Stromal cell of bone marrow (primary cell): Measurements from ENCODE around the gene HHATL.

Source experiments
- DNase-seq: peaks from one replicate; pipeline ENCODE4 v3.0.0-alpha.2; 2012; ENCODE audit warnings: low read depth

HHATL gene

DNA sequence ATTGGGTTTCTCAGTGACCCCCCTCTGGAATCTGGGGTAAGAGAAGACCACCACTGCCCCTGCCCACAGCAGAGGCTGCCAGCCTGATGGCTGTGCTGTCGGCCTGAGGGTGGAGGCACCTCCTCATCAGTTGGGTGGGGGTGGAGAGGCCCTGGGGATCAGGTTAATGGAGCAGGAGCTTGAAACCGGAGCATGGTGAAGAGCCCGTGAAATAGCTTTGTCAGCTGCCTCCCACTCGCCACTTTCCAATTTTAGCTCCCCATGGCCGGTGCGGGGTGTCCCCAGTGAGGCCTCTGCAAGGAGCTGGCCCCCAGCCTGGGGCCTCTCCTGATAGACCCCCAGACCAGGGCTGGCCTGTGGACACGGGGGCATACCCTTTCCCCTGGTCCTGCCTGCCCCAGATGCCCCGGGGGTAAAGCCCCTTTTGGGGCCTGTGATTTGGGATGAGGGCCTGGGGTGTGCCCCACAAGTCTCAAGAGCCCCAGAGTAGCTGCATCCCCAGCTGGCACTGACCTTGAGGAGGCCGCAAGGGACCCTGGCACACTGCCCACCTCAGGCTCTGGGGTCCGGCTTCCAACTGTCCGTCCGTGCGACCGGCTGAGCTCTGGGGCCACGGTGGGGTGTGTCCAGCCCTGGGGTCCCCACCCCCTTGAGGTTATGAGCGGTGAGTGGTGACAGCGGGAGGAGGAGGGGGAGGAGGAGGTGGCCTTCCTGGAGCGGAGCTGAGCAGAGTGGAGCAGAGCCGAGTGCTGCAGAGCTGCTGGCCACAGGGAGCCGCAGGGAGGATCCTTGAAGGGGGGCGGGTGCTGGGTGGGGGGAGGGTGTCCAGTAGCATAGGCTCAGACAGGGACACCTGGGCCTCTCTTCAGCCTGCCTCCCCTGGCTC is at the start of gene HHATL:
Gene HHATL, minus strand, starts transcription at position 733 of the 886 bp plus-strand sequence. CDS start 1,972 bp downstream, outside the sequence.
- no peak for DNase-seq

GRCh38 chr3:42751609-42752008 is 49.0 kb upstream of the HHATL start:
- DNase-seq = no peak

GRCh38 chr3:42750834-42751233 is 48.2 kb upstream of the HHATL start:
- DNase-seq = no peak

DNA sequence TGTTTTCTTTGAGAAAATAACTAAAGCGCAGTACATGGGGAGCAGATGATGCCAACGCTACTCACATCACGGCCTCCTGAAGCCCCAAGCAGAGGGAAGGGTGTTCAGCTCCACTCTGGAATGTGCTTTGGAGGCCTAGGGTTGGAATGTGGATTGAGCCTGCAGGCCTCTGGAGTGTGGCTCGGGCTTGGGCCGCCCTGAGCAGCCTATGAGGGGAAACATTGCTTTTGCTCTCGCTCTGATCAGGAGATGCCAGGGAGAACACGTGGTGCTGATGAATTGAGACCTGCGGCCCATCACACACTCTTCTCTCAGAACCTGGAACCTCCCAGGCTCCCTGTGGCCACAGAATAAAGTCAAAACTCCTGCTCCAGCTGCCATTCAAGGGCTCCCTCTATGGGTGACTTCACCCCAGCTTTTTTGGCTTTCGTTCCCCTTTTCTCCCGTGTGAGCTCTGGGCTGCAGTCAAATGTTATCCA is 47.2 kb upstream of the HHATL start:
- DNase-seq = no peak

DNA sequence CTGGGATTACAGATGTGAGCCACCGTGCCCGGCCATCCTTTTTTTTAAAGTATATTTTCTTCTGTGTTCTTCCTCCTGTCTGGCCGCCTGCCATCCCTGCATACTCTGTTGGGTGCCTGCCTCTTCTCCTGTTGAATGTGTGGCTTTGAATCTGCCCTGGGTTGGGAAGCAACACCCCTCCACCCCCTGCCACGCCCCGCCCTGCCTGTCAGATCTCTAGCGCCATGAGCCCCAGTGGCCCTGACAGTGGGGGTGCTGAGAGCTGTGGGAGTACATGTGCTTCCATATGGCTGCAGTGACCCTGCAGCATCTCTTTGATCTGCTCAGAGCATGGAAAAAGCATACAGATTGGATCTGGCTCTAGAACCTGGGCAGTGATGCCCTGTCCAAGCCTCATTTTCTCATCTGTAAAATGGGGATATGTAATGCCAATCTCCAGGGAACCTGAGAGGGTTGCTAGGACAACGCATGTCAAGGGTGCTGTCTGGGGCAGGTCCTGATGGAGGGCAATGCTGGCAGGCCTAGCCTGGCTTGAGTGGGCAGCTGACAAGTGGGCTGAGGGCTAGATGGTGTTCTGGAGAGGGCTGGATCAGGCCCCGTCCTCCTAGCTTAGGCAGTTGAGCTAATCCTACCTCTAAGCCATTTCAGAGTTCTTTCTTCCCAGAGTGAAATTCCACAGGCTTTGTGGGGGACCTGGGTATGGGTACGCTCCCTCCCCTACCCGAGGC is 46.6 kb upstream of the HHATL start:
- no peak for DNase-seq

DNA sequence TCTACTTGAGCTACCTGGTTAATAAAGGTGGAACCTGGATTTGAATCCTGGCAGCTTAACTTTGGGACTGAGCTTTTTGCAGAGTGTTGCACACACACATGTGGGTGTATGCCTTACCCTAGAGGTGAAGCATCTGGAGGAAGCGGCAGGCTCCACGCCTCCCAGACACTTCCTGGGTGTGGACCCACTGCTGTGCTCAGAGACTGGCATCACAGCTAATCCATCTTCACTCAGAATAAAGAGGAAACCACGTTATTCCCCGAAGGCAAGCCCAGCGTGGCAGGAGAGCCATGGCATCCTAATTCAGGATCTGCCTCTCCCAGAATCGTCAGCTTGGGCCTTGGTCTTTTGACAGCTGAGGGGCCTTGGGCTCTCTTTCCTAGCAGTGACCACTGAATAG is 45.0 kb upstream of the HHATL start:
- no peak for DNase-seq

GRCh38 chr3:42746455-42747450 is 44.2 kb upstream of the HHATL start:
- DNase-seq = no peak

- DNase-seq = no peak
Observed at GRCh38 chr3:42745776-42746454, 43.3 kb upstream of the HHATL start.

- DNase-seq = no peak
Observed at GRCh38 chr3:42745291-42745745, 42.7 kb upstream of the HHATL start.

DNA sequence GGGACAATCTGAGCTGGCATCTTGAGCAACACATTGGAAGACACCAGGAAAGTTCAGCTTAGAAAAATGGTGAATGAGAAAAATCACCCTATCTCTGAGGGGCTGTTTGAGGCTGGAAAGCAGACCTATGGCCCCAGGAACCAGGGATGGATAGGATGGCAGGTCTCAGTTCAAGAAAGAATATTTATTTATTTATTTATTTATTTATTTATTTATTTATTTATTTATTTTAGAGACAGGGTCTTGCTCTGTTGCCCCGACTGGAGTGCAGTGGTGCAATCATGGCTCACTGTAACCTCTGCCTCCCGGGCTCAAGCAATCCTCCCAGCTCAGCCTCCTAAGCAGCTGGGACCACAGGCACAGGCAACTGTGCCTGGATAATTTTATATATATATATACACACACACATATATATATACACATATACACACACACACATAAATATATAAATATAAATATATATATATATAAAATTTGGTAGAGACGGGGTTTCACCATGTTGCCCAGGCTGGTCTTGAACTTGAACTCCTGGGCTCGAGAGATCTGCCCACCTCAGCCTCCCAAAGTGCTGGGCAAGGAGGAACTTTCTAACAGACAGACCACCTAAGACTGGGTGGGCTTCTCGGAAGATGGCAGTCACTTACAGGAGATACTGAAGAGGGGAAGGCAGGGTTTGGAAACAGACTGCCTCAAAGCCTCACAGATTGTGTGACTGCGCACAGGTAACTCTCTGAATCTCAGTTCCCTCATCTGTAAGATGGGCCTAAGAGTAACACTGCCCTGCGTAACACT is 40.8 kb upstream of the HHATL start:
- DNase-seq = no peak

GRCh38 chr3:42742688-42743087 is 40.1 kb upstream of the HHATL start:
- DNase-seq = no peak

- DNase-seq = no peak
Observed at GRCh38 chr3:42742259-42742658, 39.7 kb upstream of the HHATL start.

DNA sequence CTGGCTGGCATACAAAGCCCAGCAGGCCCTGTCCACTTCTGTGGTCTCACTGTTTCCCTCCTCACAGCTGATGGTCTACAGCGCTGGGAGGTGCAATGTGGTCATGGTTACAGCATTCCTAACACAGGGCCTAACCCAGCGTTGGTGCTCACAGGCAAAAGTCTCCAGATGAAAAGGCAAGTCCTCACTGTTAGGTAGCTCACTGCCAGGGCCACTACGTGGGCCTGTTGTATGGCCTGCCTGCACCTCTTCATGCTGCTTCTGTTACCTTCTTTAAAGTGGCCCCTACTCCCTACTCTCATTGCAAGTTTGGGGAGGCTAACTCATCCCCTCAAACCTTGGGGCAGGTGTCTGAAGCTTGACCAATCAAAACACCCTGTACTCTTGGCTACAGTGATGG is 39.2 kb upstream of the HHATL start:
- no peak for DNase-seq

DNA sequence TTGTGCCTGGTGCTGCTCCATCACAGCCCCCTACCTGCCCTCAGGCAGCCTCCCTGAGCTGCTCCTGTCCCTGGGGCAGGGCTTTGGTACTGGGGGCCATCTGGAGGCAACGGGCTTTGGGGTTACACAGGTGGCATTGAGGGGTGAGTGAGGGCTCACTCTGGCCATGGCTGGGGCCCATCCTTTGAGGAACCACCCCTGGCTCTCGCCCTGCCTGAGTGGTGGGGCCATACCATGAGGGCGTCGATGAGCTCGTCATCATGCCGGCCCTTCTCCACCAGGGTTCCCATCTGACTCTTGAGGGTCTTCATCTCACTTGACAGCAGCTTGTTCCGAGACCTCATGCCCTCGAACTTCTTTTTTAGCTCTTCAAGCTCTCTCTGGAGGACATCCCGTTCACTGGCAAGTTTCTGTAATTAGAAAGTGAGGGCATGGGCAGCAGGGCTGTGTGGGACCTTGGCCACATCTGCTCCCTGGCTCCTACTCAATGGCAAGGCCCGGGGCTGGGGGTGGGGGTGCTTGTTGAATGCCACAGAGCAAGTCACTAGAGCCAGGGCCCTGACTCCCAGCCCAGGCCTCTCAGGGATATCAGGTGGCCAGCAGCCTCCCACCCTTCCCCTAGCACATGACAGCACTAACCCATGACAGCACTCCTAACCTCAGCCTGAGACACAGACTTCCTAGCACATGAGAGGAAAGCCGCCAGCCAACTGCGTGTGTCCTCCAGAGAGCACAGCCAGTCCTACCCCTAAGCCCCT is 37.0 kb upstream of the HHATL start:
- no peak for DNase-seq

DNA sequence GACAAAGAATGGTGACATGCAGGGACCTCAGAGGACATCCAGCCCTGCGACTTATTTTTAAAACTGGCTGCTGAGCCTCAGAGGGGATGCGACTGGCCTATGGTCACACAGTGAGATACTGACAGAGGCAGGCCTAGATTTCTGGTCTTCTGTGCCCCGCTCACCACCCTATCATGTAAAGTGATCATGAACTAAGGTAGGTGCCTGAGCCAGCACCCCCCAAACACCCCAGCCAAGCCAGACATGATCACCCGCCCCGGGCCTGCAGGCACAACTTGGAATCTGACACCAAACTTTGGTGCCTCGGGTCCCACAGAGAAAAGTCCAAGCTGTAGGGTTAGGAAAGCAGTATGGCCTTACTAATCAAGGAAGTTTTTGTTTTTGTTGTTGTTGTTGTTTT is 33.9 kb upstream of the HHATL start:
- no peak for DNase-seq

GRCh38 chr3:42736081-42736480 is 33.5 kb upstream of the HHATL start:
- DNase-seq = no peak

- DNase-seq = no peak
Observed at GRCh38 chr3:42735615-42736014, 33.0 kb upstream of the HHATL start.

DNA sequence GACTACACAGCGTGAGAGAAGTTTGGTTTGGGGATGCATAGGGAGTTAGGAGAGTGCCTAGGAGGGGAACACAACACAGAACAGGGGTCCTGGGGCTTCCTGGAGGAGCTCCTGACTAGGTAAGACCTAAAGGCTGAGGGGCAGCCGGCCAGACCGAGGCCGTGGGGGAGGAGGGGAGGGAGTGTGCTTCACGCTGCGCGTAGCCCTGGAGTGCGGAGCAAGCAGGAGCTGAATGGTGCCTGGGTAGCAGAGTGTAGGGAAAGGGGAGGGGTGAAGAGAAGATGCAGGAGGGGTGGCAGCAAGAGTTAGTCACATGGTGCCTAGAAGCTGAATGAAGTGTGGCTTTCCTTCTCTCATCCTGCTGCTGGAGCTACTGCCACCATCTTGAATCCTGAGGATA is 32.4 kb upstream of the HHATL start:
- no peak for DNase-seq

- DNase-seq = no peak
Observed at GRCh38 chr3:42734263-42734860, 31.8 kb upstream of the HHATL start.
